Epithelial cell of esophagus (primary cell): ENCODE measurements around the gene MAP2K4.

Experiments
- DNase-seq: peaks from one replicate; pipeline ENCODE4 v3.0.0; 2010; ENCODE audit warnings: low read depth
- H3K4me3 ChIP-seq: 2 replicates; pipeline ENCODE4 v1.5.1; 2011; ENCODE audit warnings: mild to moderate bottlenecking, low read length, control low read depth
- TF ChIP-seq, protein P1 (sequence below): IDR thresholded peaks from 2 replicates; pipeline ENCODE4 v1.5.1; 2011; ENCODE audit warnings: low read depth, mild to moderate bottlenecking, low read length, control low read depth, inconsistent platforms; ENCODE audit not compliant: insufficient read depth; ENCODE audit errors: missing control alignments

Gene MAP2K4

DNA sequence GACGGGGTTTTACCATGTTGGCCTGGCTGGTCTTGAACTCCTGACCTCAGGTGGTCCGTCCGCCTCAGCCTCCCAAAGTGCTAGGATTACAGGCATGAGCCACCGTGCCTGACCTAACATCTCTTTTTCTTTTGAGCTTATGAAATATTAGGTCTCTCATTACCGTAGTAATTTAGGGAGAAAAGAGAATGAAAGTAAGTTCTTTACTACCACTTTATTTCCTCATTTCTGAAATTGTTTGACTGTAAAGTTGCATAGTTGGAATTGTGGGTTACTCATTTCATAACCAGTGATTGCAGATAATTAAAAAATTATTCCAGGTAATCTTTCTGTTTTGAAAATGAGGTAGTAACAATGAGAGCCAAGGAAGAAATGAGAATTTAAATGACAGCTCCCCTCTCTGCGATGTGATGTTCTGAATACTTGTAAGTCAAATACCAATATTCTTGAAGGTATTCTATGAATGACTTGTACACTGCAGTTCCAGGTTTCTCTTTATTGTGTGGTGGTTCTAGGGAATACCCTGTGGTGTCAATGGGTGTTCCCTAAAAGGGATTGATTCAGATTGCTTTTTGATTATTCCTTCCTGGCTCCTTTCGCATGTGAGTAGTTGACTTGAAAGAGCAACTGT, 28.3 kb downstream of the MAP2K4 start:
- TF ChIP-seq, protein P1, sequence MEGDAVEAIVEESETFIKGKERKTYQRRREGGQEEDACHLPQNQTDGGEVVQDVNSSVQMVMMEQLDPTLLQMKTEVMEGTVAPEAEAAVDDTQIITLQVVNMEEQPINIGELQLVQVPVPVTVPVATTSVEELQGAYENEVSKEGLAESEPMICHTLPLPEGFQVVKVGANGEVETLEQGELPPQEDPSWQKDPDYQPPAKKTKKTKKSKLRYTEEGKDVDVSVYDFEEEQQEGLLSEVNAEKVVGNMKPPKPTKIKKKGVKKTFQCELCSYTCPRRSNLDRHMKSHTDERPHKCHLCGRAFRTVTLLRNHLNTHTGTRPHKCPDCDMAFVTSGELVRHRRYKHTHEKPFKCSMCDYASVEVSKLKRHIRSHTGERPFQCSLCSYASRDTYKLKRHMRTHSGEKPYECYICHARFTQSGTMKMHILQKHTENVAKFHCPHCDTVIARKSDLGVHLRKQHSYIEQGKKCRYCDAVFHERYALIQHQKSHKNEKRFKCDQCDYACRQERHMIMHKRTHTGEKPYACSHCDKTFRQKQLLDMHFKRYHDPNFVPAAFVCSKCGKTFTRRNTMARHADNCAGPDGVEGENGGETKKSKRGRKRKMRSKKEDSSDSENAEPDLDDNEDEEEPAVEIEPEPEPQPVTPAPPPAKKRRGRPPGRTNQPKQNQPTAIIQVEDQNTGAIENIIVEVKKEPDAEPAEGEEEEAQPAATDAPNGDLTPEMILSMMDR: no peak
- DNase-seq: no peak
- H3K4me3 ChIP-seq: no peak overlapping the region

DNA sequence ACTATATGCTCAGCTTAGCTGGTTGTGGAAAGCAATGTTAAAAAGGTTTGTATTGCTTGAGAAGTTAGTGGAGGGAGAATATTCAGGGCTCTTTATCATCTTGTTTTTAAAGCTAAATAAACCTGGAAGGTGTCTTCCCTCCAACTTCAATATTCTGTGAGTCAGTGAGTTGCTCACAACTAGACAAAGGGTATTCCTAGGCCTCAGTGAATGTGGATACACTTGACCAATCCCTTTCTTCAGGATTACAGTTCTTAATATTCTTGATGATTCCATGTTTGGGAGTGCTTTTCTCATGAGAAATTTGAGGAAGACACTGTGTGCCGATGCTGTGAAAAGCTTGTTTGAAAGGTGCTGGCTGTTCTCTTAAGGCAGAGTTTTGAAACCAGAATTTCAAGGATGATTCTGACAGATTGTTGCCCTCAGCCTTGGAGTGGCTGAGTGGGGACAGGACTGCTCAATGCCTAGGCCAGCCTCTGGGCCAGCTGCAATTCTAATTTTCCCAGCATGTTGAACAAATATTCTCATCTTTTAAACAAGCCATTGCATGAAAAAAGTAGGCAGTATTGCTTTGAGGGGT, 30.1 kb downstream of the MAP2K4 start:
- TF ChIP-seq, protein P1: no peak
- peak; percentile 24 for DNase-seq
- H3K4me3 ChIP-seq: no peak overlapping the region

DNA sequence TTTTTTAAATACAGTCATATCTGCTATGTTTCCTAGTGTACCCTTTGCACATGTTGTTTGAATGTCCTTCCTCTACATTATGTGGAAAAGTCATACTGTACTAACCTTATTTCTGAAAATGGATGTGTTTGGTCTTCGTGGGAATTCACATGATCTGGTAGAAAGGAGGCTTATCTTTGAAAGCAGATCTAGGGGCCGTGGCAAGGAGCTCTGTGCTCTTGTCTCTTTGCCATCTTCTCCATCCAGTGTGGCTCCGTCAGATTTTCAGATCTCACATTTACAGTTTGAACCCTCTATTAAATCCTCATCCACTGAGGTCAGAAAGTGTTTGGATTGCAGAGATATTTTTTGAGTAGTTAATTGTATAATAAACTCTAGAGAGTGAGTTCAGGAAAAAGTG, 32.9 kb downstream of the MAP2K4 start:
- TF ChIP-seq, protein P1: no peak
- no peak overlapping the region for H3K4me3 ChIP-seq
- DNase-seq: no peak

DNA sequence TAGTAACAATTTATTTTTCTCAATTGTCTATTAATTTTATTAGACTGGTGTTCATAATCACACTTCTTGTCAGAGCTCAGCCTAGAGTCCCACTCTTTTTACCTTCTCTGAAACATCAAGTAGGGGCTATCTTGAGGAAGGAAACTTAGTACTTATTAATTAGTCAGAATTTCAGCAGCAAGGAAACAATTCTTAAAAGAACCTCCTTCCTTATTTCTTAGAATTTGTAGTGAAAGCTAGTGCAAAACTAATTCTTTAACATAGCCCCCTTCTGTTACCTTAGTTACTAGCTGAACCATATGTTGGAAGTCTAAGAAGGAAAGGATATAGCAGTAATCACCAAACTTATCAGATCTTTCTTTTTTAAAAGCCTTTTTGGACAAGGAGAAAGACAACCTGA, 35.2 kb downstream of the MAP2K4 start:
- TF ChIP-seq, protein P1: no peak
- no peak overlapping the region for H3K4me3 ChIP-seq
- DNase-seq: no peak

DNA sequence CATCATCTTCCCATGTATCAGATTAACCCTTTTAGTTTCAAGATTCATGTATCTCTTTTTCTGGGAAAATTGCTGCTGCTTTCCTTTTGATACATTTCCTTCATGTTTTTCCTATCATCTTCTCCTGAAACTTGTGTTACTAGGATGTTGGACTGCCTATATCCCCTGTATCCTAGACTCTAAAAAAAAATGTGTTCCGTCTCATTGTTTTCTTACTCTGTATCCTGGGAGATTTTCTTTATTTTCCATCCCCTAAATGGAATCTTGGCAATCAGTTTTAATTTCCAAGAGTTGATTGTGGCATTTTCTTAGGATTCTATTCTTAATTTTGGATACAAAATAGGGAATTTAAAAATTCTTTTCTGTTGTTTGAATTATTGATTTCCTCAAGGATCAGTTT, 36.8 kb downstream of the MAP2K4 start:
- no peak overlapping the region for H3K4me3 ChIP-seq
- TF ChIP-seq, protein P1: no peak
- DNase-seq: no peak

DNA sequence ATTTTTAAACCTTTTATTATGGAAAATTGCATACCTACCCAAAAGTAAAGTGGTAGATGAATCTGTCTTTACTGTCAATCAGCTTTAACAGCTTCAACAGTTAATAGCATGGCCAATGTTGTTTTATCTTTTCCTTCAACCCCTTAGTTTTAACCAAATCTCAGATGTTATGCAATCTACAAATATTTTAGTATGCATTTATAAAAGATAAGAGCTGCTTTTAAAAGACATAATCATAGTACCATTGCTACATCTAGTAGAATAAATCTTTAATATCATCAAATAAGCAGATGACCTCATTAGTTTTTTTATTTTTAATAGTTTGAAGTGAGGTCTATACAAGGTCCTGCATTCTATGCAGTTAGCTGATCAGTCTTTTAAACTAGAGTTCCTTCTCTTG, 37.9 kb downstream of the MAP2K4 start:
- no peak for DNase-seq
- TF ChIP-seq, protein P1: no peak
- no peak overlapping the region for H3K4me3 ChIP-seq

DNA sequence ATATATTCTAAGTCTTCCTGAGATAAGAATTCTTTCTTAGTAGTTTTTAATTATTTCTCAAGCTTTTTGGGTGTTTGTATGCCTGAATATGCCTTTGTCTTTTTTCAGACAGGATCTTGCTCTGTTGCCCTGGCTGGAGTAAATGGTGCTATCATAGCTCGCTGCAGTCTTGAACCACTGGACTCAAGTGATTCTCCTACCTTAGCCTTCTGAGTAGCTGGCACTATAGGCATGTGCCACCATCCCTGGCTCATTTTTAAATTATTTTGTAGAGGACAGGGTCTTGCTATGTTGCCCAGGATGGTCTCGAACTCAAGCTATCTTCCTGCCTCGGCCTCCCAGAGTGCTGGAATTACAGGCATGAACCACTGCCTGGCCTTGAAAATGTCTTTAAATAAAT, 41.6 kb downstream of the MAP2K4 start:
- TF ChIP-seq, protein P1: no peak
- DNase-seq: no peak
- H3K4me3 ChIP-seq: no peak overlapping the region
